ENCODE data around the gene HOXD10.

HOXD10 gene

DNA sequence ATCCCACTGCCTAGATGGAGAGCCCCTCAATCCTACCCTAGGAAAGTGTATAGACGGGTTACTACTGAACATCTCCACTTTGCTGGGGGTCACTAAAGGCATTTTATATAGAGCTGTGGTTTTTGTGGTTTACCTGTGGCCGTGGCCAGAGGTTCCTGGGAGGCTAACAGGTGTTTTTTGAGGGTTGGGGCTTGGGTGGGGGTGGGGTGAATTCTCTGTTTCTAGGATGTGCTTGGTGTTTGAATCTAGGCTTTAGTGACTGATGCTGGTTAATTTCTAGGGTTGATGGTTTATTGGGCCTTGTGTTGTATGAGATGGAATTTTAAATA is 20.6 kb downstream of the HOXD10 start:
- FAIRE-seq: no peak

- FAIRE-seq: no peak
Observed at GRCh38 chr2:176137906-176138305, 21.3 kb downstream of the HOXD10 start.

DNA sequence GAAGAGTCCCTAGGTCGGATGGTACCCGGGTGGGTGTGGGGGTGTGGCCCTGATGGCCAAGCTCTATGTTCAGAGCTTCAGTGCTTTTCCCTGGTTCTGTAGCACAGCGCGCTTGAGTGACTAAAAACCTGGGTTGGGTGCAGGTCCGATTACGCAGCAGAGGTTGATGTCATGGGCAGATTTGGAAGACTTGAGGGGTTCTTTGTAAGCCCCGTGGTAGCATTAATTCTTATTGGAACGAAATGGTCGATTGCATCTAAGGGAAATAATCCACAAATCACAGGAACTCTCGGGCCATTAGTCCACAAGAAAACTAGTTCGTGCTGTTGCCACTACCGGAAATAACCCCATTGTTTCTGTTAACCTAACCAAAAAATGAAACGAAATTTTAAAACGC is 21.9 kb downstream of the HOXD10 start:
- no peak for FAIRE-seq

GRCh38 chr2:176138923-176139660 is 22.5 kb downstream of the HOXD10 start:
- no peak for FAIRE-seq

DNA sequence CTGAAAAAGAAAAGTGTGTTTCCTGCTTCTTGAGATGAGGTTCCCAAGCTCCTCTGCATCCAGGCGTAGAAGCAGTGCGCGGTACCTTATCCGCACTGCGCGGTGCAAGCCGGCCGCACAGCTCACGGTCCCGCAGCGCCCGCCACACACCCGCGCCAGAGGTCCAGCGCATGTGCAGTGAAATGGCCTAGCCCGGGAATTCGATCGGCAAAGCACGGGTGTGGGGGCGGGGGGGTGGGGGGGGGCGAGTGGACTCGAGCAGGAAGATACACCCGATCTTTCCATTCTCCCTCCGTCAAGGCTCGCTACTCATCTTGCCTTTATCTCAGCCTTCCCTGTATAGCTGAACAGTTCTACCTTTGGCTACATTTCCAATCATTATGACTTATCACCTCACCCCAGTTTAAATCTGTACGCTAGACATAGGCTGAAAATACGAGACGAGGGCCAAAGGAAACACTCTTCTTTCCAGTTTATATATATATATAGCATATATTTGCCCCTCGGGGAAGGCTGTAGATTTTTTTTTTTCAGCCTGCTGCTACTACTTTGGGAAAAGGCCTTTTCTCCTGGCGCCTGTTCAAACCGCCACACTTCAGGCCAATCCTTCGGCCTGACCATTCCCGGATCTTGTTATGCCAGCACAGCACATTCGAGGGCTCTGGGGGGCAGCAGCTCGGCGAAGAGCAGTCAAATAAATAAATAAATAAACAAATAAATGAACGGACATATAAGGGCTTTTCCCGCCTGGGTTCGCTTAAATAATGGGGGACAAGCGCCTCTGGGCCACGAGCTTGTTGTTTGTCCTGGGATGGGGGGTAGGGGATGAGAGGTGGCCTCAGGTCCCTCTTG is 23.3 kb downstream of the HOXD10 start:
- no peak for FAIRE-seq

GRCh38 chr2:176140513-176141317 is 24.1 kb downstream of the HOXD10 start:
- no peak for FAIRE-seq

DNA sequence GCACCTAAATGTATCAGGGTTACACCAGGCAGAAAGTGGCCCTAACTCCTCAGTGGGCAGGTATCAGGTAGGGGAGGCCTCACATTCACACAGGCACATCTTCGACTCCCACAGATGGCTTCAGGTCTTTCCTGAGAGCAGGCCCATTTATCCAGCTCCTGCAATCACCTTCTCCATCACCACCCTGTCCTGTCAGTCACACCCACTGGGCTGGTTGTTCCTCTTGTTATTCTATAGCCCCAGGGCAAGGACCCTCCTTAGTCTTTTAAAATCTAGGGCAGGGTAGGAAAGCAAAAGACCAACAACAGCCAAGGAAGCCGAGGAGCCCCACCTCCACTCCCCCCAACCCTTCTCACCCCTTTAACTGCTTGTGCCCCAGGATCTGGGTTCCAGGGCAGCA is 25.7 kb downstream of the HOXD10 start:
- FAIRE-seq: no peak

DNA sequence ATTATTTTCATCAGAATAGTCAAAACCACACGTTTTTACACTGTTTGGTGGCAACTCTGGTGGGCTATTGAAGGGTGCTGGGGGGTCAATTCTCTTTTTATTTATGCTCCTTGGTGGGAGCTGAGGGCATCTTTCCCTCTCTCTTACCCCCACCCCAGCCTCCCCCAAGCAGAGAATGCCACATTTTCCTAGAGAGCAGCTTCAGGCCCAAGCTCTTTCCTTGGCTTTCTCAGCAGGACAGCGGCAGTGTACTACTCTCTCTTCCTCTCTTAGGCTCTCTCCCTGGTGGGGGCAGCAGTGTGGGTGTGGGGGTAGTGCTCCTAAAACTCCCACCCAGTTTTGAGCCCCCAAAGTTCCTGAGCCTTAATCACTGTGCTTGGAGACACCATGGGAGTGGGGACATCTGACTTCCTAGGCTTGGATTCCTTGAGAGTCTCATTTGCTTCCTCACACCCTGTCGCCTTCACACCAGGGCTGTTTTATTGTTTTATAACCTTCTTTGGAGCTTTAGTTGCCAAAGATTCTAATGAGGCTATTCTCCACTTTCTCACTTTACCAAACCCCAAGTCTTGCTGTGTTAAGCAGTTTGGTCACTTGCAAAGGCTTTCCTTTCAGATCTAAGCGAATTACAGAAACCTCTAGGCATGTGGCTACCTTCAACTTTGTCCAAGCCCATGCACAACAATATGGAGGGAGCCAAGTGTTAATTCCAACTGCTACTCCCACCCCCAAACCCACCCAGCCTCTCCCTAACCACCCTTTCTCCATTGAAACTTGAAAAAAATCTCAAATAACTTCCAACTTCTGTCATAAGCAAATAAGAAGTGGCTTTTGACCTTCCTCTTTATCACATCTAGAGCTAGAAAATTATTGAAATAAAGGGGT is 28.7 kb downstream of the HOXD10 start:
- no peak for FAIRE-seq

GRCh38 chr2:176146101-176146500 is 29.5 kb downstream of the HOXD10 start:
- FAIRE-seq: no peak

DNA sequence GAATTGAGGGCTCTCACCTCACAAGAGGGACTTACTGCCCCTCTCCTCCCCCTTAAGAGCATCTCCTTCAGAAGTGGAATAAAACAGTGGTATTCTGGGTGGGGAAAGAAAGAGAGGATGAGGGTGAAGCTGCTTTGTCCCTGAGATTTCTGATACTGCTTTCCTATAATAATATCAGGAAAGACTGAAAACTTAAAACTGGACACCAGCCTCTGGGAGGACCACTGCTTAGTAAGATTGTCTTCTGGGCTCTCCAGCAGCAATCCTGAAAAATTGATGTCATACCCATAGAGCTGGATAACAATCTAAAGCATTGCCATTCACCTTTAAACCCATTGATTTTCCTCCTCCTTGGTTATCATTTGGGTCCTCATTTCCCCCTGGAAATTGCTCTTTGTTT is 30.1 kb downstream of the HOXD10 start:
- no peak for FAIRE-seq

DNA sequence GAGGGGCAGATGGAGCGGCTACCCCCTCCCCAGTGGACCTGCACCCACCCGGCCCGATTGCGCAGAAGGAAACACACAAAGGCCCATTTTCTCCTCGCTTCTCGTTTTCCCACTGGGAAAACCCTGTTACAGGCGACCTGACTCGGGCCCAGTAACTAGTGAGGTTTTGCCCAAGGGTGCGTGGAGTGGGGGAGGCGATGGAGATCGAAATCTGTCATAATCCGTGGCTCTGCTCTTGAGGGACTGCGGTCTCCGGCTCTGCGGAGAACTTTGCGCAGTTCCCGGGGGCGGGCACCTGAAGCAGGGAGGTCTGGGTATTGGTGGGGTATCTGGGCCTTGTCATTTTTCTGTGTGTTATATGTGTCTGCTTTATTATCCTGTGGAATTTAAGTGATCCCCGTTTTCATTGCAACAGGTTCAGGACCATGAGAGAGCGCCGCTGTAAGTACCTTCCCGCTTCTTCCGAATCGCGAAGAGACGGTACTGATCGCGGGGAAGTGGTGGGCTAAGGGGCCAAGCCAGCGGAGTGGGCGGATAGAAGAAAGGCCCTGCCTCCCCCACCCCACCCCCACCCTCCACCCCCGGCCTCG is 30.7 kb downstream of the HOXD10 start:
- FAIRE-seq: no peak

- no peak for FAIRE-seq
Observed at GRCh38 chr2:176147800-176148496, 31.4 kb downstream of the HOXD10 start.

- no peak for FAIRE-seq
Observed at GRCh38 chr2:176148751-176149421, 32.3 kb downstream of the HOXD10 start.

DNA sequence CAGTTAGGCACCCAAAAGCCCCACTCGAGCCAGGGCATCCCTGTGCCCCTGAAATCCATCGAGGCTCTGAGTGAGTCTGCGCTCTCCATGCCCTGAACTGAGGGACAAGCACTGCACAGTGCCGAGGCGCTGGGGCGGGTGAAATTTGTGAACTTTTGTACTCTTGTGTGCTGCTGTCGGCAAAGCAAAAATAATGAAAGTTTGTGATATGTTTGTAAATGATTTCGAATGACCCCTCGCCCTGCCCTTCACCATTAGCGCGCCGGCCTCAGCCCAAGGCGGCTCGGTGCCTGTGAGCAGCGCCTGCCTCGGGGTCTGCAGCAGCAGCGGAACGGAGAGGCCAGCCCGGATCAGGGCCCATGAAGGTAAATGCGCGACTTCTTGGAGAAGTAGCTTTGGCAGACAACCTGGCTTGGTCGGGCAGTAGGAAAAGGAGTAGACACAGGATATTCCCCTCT is 32.9 kb downstream of the HOXD10 start:
- FAIRE-seq: no peak

DNA sequence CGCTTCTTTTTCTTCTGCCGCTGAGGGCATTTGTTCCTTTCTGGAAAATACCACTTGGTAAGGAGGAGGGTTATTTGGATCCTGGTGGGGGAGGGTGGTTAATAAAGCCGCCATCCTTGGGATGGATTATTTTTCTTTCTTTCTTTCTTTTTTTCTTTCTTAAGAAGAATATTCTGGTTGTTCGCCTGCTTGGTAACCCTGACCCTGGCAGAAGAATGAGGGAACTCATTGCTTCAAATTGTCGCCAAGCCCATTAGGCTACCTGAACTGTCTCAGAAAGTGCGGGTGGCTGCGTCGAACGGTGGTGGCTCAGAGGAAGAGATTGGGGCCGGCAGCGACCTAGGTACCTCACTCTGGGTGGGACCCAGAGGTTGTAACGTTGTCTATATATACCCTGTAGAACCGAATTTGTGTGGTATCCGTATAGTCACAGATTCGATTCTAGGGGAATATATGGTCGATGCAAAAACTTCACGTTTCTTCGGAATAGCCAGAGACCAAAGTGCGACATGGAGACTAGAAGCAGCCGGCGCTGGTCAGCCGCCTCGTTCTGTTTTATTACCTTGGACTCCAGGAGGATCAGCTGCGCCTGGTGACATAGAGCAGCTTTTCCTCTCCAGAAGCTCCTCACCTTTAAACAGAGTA is 33.5 kb downstream of the HOXD10 start:
- FAIRE-seq: no peak

- FAIRE-seq: no peak
Observed at GRCh38 chr2:176150584-176151441, 34.2 kb downstream of the HOXD10 start.

DNA sequence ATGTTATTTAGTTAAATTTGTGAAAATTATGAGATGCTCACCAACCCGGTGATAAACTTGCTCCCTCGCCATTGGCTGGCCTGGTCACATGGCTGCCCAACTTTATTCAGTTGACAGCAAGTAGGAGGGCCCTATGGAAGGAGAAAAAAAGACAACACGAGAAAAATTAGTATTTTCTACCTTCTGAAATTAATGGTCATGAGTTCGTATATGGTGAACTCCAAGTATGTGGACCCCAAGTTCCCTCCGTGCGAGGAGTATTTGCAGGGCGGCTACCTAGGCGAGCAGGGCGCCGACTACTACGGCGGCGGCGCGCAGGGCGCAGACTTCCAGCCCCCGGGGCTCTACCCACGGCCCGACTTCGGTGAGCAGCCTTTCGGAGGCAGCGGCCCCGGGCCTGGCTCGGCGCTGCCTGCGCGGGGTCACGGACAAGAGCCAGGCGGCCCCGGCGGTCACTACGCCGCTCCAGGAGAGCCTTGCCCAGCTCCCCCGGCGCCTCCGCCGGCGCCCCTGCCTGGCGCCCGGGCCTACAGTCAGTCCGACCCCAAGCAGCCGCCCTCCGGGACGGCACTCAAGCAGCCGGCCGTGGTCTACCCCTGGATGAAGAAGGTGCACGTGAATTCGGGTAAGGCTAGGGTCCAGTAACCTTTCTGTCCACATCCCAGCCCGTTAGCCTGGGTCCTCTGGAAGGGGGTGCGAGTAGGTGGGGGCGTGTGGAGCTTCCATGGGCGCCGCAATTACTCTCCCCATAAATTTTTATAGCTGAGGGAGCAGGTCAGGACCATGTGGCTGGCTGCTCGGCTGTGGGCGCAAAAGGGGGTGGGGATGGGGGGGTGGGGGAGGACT is 35.1 kb downstream of the HOXD10 start, which contains the start of gene HOXD4:
TSS of gene HOXD4 (plus strand) at position 109 of the 846 bp plus-strand sequence. CDS start at position 193, 84 bp downstream.
- no peak for FAIRE-seq

Measured in colon (tissue), 2 donors.